Progenitor cell of endocrine pancreas (in vitro differentiated cells): Measurements from ENCODE around the gene MIGA2. TPM values are rescaled to one million over a fixed set of nuclear protein-coding genes. Genes with fewer than 3 reads are reported as not detected.

Source experiments
- DNase-seq: peaks from one replicate; pipeline ENCODE4 v3.0.0; 2021; ENCODE audit warnings: low spot score; ENCODE audit not compliant: unreplicated experiment
- H3K27ac Mint-ChIP-seq: 2 replicates; pipeline ENCODE4 v1.8.0; 2021; ENCODE audit warnings: mild to moderate bottlenecking, moderate library complexity, mixed read lengths
- H3K27me3 Mint-ChIP-seq: 2 replicates; pipeline ENCODE4 v1.8.0; 2021; ENCODE audit warnings: mixed read lengths
- H3K36me3 Mint-ChIP-seq: 2 replicates; pipeline ENCODE4 v1.8.0; 2022; ENCODE audit warnings: mixed read lengths; ENCODE audit not compliant: insufficient read depth
- H3K4me1 Mint-ChIP-seq: 2 replicates; pipeline ENCODE4 v1.8.0; 2021; ENCODE audit warnings: low read depth, mixed read lengths
- H3K4me3 Mint-ChIP-seq: 2 replicates; pipeline ENCODE4 v1.8.0; 2021; ENCODE audit warnings: low read depth, mild to moderate bottlenecking, moderate library complexity, mixed read lengths
- H3K9me3 Mint-ChIP-seq: 2 replicates; pipeline ENCODE4 v1.8.0; 2021; ENCODE audit warnings: low read depth, mixed read lengths
- total RNA-seq: library from RNA; stranded (reverse); gene quantifications from 2 replicates; pipeline ENCODE4 v1.2.1, GENCODE V29; 2021
- TF ChIP-seq, protein P1 (sequence below): fragments of 200-600 bp; sonication (generic); IDR thresholded peaks from one replicate; pipeline ENCODE4 v1.5.0; 2021; ENCODE audit warnings: antibody characterized with exemption, mild to moderate bottlenecking; ENCODE audit not compliant: unreplicated experiment

Gene MIGA2
- total RNA-seq, 1 donor from 2014 or later, result 45.4 TPM

DNA sequence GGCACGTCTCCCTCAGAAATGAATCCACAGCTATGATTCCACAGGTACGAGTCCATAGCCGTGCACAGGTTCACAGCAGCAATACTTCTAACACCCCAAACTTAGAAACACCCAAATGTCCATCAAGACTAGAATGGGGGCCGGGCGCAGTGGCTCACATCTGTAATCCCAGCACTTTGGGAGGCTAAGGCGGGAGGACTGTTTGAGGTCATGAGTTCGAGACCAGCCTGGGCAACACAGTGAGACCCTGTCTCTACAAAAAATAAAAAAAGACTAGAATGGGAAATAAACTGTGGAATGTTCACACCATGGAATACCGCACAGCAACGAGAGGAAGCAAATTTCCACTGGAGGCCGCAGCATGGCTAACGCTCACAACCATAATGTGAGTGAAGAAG is 40.2 kb downstream of the MIGA2 start:
- Mint-ChIP-seq H3K4me1 (peaks cover 7% of the 10 kb centered on the region), H3K4me3 (no peak overlapping the region), H3K36me3 (no peaks in the 10 kb centered on the region), H3K27ac (peak overlapping the region; percentile 71), H3K27me3 (no peaks in the 10 kb centered on the region), H3K9me3 (no peaks in the 10 kb centered on the region)
- TF ChIP-seq, protein P1, sequence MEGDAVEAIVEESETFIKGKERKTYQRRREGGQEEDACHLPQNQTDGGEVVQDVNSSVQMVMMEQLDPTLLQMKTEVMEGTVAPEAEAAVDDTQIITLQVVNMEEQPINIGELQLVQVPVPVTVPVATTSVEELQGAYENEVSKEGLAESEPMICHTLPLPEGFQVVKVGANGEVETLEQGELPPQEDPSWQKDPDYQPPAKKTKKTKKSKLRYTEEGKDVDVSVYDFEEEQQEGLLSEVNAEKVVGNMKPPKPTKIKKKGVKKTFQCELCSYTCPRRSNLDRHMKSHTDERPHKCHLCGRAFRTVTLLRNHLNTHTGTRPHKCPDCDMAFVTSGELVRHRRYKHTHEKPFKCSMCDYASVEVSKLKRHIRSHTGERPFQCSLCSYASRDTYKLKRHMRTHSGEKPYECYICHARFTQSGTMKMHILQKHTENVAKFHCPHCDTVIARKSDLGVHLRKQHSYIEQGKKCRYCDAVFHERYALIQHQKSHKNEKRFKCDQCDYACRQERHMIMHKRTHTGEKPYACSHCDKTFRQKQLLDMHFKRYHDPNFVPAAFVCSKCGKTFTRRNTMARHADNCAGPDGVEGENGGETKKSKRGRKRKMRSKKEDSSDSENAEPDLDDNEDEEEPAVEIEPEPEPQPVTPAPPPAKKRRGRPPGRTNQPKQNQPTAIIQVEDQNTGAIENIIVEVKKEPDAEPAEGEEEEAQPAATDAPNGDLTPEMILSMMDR, result no peak
- no peak for DNase-seq

DNA sequence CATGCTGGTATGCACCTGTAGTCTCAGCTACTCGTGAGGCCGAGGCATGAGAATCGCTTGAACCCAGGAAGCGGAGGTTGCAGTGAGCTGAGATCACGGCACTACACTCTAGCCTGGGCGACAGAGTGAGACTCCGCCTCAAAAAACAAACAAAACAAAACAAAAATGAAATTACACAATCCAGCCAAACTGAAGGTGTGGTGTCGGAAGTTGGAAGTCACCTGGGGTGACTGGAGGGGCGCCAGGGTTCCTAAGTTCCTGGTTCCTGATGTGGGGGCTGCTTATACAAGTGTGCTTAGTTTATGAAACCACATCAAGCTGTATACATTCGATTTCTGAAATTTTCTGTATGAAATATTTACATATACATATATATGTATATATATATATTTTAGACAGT is 40.8 kb downstream of the MIGA2 start:
- TF ChIP-seq, protein P1, result no peak
- H3K27me3 Mint-ChIP-seq, result no peaks in the 10 kb centered on the region
- DNase-seq, result no peak
- H3K9me3 Mint-ChIP-seq, result no peaks in the 10 kb centered on the region
- H3K4me3 Mint-ChIP-seq, result no peak overlapping the region
- H3K27ac Mint-ChIP-seq, result no peak overlapping the region
- no peaks in the 10 kb centered on the region for H3K36me3 Mint-ChIP-seq
- H3K4me1 Mint-ChIP-seq, result peaks cover 7% of the 10 kb centered on the region

DNA sequence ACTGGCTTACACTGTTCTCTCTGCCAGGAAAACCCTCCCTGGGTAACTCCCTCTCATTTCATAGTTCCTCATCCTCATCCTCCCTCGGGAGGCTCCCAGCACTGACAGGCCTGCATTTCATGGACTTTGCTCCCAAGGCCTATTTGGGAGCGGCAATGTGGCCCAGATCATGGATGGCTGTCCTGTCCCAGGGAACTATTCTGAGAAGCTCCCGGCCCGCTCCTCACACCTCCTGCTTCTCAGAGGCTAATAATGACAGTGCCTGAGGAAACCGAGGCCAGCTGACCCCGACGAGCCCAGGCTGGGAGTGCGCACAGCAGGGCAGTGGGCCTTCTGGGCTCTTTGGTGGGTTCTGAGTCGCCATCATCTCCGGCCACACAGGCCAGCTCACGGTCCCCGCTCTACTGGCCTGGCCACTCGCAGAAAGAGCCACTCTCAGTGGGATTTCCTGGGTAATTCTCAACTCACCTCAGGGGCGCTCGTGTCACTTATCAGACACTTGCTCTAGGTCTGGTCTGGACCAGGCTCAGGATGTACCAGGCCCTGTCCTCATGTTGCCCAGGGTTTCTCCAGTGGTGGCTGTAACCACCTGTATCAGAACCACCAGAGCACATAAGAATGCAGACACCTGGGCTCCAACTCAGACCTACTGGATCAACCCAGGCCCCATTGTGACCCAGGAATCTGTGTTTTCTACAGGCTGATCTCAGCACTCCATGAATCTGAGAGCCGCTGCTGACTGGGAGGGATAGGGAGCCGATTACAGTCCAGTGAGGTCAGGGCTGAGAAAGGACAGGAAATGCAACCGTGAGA is 42.5 kb downstream of the MIGA2 start:
- Mint-ChIP-seq H3K27me3 (no peaks in the 10 kb centered on the region), H3K36me3 (no peaks in the 10 kb centered on the region), H3K9me3 (no peaks in the 10 kb centered on the region), H3K4me3 (peak overlapping the region; percentile 90), H3K4me1 (peaks cover 10% of the 10 kb centered on the region), H3K27ac (peak overlapping the region; percentile 62)
- DNase-seq, result no peak
- TF ChIP-seq, protein P1, result no peak

DNA sequence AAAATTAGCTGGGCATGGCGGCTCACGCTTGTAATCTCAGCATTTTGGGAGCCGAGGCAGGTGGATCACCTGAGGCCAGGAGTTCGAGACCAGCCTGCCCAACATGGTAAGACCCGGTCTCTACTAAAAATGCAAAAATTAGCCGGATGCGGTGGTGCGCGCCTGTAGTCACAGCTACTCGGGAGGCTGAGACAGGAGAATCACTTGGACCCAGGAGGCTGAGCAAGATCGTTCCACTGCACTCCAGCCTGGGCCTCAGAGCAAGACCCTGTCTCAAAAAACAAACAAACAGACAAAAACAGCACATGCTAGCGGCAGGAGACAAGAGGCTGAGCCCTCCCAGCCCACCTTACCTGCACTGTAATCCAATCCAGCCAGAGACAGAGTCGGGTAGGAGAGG is 43.4 kb downstream of the MIGA2 start:
- H3K4me3 Mint-ChIP-seq, result peak overlapping the region; percentile 90
- H3K9me3 Mint-ChIP-seq, result no peaks in the 10 kb centered on the region
- peak overlapping the region; percentile 93 for H3K27ac Mint-ChIP-seq
- peaks cover 10% of the 10 kb centered on the region for H3K4me1 Mint-ChIP-seq
- no peak for DNase-seq
- no peaks in the 10 kb centered on the region for H3K27me3 Mint-ChIP-seq
- H3K36me3 Mint-ChIP-seq, result no peaks in the 10 kb centered on the region
- TF ChIP-seq, protein P1, result no peak

DNA sequence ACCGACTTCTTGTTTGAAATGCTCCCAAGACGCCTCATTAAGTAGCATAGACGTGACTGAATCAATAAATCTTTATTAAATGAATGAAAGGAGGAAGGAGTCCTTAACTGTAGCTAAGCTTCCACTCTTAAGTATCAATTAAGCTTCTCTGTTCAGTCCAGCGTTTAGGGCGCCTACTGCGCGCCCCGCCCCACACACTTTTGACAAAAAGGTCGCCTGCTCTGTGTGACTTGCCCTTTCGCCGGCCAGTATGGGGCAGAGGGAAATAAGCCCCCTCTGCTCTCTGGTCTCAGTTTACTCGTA is 43.8 kb downstream of the MIGA2 start:
- Mint-ChIP-seq H3K27ac (peak overlapping the region; percentile 93), H3K36me3 (peaks cover 2% of the 10 kb centered on the region), H3K9me3 (no peaks in the 10 kb centered on the region), H3K4me3 (peak overlapping the region; percentile 90), H3K4me1 (peaks cover 10% of the 10 kb centered on the region), H3K27me3 (no peaks in the 10 kb centered on the region)
- TF ChIP-seq, protein P1, result no peak
- no peak for DNase-seq
